NCI-H1694 treated with DMSO at 0.1 percent for 48 hours (cell line): ENCODE data around the gene FUT8.
"Not testable (repeated sequence)": the region's sequence is repeated elsewhere in the genome, so short reads cannot be mapped to it uniquely, and the experiment has no call there.

Experiments used
- DNase-seq: peaks from one replicate; lab custom pipeline; 2025; lab: John Stamatoyannopoulos, UW

Gene FUT8

DNA sequence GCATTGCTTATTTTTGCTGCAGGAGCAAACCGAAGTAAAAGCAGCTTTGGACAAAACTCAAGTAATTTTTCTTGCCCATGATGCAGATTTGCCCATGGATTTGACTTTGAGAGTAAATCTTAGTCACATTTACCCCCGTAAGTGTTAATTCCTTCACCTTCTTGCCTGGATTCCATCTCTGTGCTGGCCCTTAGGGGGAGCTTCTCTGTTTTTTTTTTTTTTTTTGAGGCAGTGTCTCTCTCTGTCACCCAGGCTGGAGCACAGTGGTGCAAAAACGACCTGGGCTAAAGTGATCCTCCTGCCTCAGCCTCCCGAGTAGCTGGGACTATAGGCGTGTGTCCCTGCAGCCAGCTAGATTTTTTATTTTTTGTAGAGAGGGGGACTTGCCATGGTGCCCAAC lies 210.2 kb downstream of the FUT8 start:
- no peak for DNase-seq

- DNase-seq, result no peak
Measured at GRCh38 chr14:65623759-65624158, 211.2 kb downstream of the FUT8 start.

DNA sequence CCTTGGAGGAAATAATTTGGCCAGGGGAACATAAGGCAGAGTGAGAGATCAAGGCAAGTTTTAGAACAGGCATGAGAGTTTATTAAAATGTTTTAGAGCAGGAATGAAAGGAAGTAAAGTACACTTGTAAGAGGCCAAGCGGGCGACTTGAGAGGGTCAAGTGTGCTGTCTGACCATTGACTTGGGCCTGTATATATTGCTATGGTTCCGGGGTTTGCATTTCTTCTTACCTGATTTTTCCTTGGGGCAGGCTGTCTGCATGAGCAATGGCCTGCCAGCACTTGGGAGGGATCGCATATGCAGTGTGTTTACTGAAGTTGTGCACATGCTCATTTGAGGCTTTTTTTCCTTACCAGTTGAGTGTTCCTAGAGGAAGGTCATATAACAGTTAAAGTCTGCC lies 214.8 kb downstream of the FUT8 start:
- DNase-seq, result no peak

- DNase-seq, result no peak
Measured at GRCh38 chr14:65628664-65629063, 216.1 kb downstream of the FUT8 start.

DNA sequence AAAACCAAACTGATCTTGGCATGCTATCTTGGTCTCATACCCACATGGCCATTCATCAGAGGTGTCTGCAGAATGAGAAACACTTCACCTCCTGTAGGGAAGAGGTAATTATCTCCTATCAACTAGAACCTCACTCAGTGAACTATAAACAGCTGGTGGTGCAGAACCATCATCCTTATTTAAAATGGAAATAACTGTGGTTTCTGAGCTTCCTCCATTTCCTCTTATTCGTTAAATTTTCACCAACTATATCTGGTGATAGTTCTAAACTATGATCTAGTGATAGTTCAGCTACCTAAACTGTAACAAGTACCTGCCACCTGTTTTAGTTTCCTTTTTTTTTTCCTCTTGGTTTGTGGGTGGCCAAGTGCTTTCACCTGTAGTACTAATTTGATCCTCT lies 218.5 kb downstream of the FUT8 start:
- no peak for DNase-seq

GRCh38 chr14:65632487-65632886 lies 220.0 kb downstream of the FUT8 start:
- DNase-seq, result no peak

DNA sequence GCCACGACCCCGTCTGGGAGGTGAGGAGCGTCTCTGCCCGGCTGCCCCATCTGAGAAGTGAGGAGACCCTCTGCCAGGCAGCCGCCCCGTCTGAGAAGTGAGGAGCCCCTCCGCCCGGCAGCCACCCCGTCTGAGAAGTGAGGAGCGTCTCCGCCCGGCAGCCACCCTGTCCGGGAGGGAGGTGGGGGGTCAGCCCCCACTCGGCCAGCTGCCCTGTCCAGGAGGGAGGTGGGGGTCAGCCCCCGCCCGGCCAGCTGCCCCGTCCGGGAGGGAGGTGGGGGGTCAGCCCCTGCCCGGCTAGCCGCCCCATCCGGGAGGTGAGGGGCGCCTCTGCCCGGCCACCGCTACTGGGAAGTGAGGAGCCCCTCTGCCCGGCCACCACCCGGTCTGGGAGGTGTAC lies 221.1 kb downstream of the FUT8 start:
- not testable (repeated sequence) for DNase-seq

- no peak for DNase-seq
Measured at GRCh38 chr14:65637780-65638179, 225.2 kb downstream of the FUT8 start.

- no peak for DNase-seq
Measured at GRCh38 chr14:65639216-65639615, 226.7 kb downstream of the FUT8 start.

DNA sequence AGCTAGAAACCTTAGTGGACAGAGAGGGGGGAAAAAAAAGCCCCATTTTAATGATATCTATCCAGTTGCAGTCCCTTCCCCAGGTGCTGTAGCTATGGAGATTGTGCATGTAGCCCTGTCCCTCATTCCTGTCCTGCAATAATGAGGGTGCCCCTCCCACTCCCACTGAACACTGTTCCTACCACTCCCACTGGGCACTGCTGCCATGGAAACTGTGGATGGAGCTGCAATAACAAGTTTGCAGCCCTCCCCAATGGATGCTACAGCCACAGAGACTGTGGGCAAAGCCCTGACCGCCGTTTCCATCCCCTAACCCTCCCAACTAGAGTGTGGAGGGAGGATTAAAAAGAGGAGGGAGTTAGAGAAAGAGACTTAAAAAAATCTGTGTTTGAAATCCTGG lies 238.3 kb downstream of the FUT8 start:
- DNase-seq, result no peak

GRCh38 chr14:65656554-65656953 lies 244.0 kb downstream of the FUT8 start:
- no peak for DNase-seq

- no peak for DNase-seq
Measured at GRCh38 chr14:65658202-65658601, 245.7 kb downstream of the FUT8 start.

DNA sequence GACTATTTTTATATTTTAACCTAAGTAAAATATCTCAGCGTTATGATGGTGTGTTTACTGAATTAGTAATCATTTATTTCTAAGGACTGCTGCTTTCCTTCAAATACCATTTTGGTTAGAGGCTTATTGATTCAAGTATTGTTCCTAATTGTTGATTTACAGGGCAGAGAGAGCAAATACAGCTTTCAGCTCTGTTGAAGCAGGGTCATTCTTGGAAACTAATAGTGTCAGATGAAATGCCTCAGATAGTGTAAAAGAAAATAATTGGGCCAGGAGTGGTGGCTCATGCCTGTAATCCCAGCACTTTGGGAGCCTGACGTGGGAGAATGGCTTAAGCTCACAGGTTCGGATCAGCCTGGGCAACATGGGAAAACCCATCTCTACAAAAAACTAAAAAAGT lies 249.3 kb downstream of the FUT8 start:
- no peak for DNase-seq

DNA sequence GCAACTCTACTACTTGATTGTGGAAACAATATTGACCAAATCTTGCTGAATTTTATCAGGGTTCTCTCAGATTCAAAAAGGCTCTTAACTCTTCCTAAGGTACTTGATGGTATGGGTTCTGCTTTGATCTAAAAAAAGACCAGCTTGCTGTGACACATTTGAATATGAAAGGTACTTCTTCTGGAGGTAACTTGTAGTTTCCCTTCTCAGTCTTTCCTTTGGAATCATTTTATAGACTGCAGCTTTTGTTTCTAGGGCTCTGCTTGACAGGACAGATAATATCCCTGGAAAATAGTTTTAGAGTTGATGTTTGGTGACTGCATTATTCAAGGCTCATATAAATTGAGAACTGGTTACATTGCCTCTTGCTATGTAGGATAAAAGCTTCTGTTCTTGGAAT lies 251.9 kb downstream of the FUT8 start:
- no peak for DNase-seq

DNA sequence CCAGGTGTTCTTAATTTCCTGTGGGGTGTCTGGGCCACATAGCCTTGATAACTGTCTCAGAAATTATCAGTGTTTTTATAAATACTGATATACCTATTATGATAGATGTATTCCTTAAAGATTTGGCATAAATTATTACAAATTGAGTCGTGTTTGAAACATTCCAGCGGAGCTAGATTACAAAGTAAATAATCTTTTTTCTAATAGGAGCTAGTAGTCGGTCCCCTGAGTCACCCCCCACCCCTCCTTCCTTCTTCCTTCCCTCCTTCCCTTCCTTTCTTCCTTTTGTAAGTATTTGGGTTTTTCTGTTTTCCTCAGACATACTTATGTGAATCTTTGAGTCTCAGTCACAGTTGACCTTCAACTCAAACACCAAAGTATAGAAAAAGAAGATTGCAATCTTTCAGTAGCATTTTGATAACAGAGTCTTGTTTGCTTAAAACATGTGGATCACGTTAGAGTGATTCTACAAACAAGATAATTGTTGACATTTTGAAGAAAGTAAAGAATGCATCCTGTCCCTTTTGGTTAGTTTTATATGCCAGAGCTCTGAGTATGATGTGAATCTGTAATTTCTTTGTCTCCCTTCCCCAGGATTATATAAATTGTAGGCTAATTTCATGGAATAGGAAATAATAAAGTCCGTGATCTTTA lies 264.0 kb downstream of the FUT8 start:
- no peak for DNase-seq

DNA sequence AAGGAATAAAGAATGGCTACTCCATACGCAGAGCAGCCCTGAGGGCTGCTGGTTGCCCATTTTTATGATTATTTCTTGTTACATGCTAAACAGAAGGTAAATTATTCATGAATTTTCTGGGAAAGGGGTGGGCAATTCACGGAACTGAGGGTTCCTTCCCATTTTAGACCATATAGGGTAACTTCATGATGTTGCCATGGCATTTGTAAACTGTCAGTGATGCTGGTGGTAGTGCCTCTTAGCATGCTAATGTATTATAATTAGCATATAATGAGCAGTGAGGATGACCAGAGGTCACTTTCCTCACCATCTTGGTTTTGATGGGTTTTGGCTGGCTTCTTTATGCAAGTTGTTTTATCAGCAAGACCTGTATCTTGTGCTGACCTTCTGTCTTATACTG lies 273.0 kb downstream of the FUT8 start:
- DNase-seq, result no peak

GRCh38 chr14:65686761-65687160 lies 274.2 kb downstream of the FUT8 start:
- no peak for DNase-seq

DNA sequence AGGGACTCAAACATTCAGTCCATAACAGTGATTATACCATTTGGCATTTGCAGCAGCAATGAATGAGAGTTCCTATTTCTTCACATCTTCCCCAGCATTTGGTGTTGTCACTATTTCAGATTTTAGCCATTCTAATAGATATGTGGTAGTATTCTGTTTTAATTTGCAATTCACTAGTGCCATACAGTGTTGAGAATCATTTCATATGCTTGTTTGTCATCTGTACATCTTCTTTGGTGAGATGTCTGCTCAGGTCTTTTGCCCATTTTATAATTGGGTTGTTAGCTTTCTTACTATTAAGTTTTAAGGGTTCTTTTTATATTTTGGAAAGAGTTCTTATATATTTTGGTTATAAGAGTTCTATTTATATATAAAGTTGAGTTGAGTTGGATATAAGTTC lies 276.5 kb downstream of the FUT8 start:
- DNase-seq, result no peak

DNA sequence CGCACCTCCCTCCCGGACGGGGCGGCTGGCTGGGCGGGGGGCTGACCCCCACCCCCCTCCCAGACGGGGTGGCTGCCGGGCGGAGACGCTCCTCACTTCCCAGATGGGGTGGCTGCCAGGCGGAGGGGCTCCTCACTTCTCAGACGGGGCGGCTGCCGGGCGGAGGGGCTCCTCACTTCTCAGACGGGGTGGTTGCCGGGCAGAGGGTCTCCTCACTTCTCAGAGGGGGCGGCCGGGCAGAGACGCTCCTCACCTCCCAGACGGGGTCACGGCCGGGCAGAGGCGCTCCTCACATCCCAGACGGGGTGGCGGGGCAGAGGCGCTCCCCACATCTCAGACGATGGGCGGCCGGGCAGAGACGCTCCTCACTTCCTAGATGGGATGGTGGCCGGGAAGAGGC lies 280.0 kb downstream of the FUT8 start:
- not testable (repeated sequence) for DNase-seq

- no peak for DNase-seq
Measured at GRCh38 chr14:65696801-65697200, 284.3 kb downstream of the FUT8 start.

DNA sequence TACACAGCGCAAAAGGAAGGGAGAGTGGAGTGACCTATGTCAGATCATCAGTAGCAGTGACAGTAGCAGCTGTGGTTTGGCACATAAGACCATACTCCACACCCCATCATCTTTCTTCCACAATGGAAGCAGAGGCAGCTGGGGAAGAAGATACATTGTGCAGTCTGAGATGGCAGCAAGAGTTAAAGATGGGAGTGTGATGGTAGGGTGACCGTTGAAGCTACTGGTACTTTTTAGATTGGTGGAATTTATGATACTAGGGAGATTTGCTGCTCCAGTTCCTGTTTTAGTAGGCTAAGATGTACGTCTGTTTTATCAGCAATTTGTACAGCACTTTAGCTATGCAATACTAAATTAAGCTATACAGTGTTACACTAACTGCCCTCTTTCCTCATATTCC lies 291.0 kb downstream of the FUT8 start:
- DNase-seq, result no peak

DNA sequence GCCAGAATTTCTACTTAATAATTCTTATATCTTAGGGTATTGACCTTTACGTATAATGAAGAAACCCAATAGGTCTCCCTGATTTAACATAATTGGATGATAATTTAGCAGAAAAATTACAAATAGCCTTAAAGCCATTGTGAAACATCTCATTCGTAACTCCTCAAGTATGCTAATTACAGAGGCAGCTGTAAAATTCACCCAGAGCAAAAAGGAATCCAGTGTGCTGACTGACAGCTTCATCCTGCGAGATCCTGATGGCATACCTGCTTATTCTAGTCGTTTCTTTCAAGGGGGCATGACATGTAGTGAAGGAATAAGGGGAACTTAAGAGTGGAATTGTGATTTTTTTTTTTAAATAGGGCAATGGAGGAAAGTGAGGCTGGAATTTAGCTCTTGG lies 291.5 kb downstream of the FUT8 start:
- DNase-seq, result no peak

GRCh38 chr14:65704437-65704836 lies 291.9 kb downstream of the FUT8 start:
- DNase-seq, result no peak

DNA sequence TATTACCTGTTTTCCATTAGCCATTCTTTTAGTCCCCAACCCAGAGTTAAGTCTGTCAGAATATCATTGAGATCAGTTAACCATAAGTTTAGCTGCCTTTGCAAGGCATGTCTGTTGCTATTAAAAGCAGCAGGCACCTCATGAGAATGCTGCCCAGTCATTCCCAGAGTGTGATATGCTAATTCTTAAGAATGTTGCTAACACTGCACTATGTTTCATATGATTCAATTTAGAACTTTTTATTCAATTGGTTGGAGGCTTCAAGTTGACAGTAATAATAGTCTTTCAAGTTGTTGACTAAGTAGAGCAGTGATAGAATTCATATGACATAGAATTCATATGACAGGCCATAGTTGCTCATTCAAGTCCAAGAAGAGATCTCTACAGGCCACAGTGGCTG lies 292.3 kb downstream of the FUT8 start:
- no peak for DNase-seq

DNA sequence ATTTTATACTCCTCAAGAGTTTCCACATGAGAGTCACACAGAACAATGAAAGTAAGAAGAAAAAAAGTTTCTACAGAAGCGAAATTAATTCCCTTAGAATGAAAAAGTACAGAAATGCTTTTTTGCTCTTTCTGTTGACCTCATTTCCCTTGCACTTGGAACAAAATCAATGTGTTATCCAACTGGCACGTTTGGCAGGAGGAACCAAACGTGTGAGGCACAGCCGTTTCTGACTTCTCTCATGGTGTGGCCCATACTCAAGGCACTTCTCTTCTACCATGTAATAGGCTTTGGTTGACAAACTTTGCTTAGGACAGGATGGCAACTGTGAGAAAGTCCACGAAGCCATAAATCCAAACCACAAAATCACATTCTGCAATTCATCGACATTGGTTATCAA lies 297.0 kb downstream of the FUT8 start:
- no peak for DNase-seq
